Natural killer cell treated with Interleukin-12 subunit alpha and Interleukin-12 subunit beta and Interleukin-15 and Interleukin-18, amount 100 ng/mL, for 72 hours (primary cell): ENCODE data around the gene MRPS5. TPM values are rescaled to one million over a fixed set of nuclear protein-coding genes. Genes with fewer than 3 reads are reported as not detected.
"Not testable (repeated sequence)": the region's sequence is repeated elsewhere in the genome, so short reads cannot be mapped to it uniquely, and the experiment has no call there.

ENCODE experiments used
- ATAC-seq, 2 donors: fragments of 150-1000 bp; cut with Tn5 transposase in 1 of 2; sonication (Bioruptor Pico), chemical (Tn5 transposase) in 1 of 2; 2 replicates each; pipeline ENCODE4 v1.10.0; 2021
- DNase-seq: peaks from one replicate; pipeline ENCODE4 v3.0.0; 2022; ENCODE audit warnings: low spot score
- H3K27ac Mint-ChIP-seq, 2 donors: 1 replicate in 1 of 2; 2 replicates in 1 of 2; pipeline ENCODE4 v1.8.0; 2022; ENCODE audit warnings: mixed read lengths in 2 of 2, mild to moderate bottlenecking in 1 of 2, moderate library complexity in 1 of 2
- H3K27me3 Mint-ChIP-seq, 2 donors: 1 replicate in 1 of 2; 2 replicates in 1 of 2; pipeline ENCODE4 v1.8.0; 2022; ENCODE audit warnings: mixed read lengths in 2 of 2
- H3K36me3 Mint-ChIP-seq: one replicate; pipeline ENCODE4 v1.8.0; 2022; ENCODE audit warnings: mixed read lengths
- H3K4me1 Mint-ChIP-seq, 2 donors: 1 replicate in 1 of 2; 2 replicates in 1 of 2; pipeline ENCODE4 v1.8.0; 2022; ENCODE audit warnings: low read depth in 2 of 2, mixed read lengths in 2 of 2, mild to moderate bottlenecking in 1 of 2
- H3K4me3 Mint-ChIP-seq: one replicate; pipeline ENCODE4 v1.8.0; 2022; ENCODE audit warnings: mixed read lengths
- H3K9me3 Mint-ChIP-seq: 2 replicates; pipeline ENCODE4 v1.8.0; 2022; ENCODE audit warnings: mixed read lengths
- total RNA-seq, 2 donors: library from RNA; stranded (reverse); gene quantifications; one replicate each; pipeline ENCODE4 v1.2.3, GENCODE V29; 2022

MRPS5 gene
- total RNA-seq, 2 donors from 2014 or later = 61.5 to 76.0 TPM

GRCh38 chr2:95115418-95115817 lies 6.2 kb downstream of the MRPS5 start:
- peak; percentile 73 for DNase-seq
- no peak overlapping the region for H3K27ac Mint-ChIP-seq
- ATAC-seq = peak; percentile 91
- peaks cover 30 to 32% of the 10 kb centered on the region in 2 donors for H3K4me1 Mint-ChIP-seq
- peaks cover 20% of the 10 kb centered on the region for H3K36me3 Mint-ChIP-seq
- peak overlapping the region; percentile 8 for H3K4me3 Mint-ChIP-seq
- no peaks in the 10 kb centered on the region for H3K9me3 Mint-ChIP-seq
- H3K27me3 Mint-ChIP-seq = no peaks in the 10 kb centered on the region

- Mint-ChIP-seq H3K27ac (no peak overlapping the region), H3K36me3 (peaks cover 20% of the 10 kb centered on the region), H3K4me3 (no peak overlapping the region), H3K27me3 (no peaks in the 10 kb centered on the region), H3K9me3 (no peaks in the 10 kb centered on the region), H3K4me1 (peaks cover 14 to 15% of the 10 kb centered on the region in 2 donors)
- DNase-seq (no peak), ATAC-seq (no peak)
Observed at GRCh38 chr2:95113464-95113863, 8.1 kb downstream of the MRPS5 start.

GRCh38 chr2:95110395-95110794 lies 11.2 kb downstream of the MRPS5 start:
- Mint-ChIP-seq H3K4me3 (no peak overlapping the region), H3K27me3 (no peaks in the 10 kb centered on the region), H3K9me3 (no peaks in the 10 kb centered on the region), H3K36me3 (peaks cover 30% of the 10 kb centered on the region), H3K27ac (no peak overlapping the region), H3K4me1 (peaks cover 6 to 8% of the 10 kb centered on the region in 2 donors)
- no peak for DNase-seq
- no peak for ATAC-seq

- no peak for DNase-seq
- Mint-ChIP-seq H3K27ac (no peak overlapping the region), H3K4me3 (no peak overlapping the region), H3K36me3 (peaks cover 31% of the 10 kb centered on the region), H3K9me3 (no peaks in the 10 kb centered on the region), H3K4me1 (peaks cover 3 to 6% of the 10 kb centered on the region in 2 donors), H3K27me3 (no peaks in the 10 kb centered on the region)
- no peak for ATAC-seq
Observed at GRCh38 chr2:95109260-95109659, 12.3 kb downstream of the MRPS5 start.

- peaks cover 36% of the 10 kb centered on the region for H3K36me3 Mint-ChIP-seq
- H3K4me3 Mint-ChIP-seq = no peak overlapping the region
- peaks cover 3 to 6% of the 10 kb centered on the region in 2 donors for H3K4me1 Mint-ChIP-seq
- no peaks in the 10 kb centered on the region for H3K27me3 Mint-ChIP-seq
- H3K9me3 Mint-ChIP-seq = no peaks in the 10 kb centered on the region
- DNase-seq (no peak), ATAC-seq (no peak)
- no peak overlapping the region for H3K27ac Mint-ChIP-seq
Observed at GRCh38 chr2:95106081-95106480, 15.5 kb downstream of the MRPS5 start.

- Mint-ChIP-seq H3K27me3 (no peaks in the 10 kb centered on the region), H3K9me3 (no peaks in the 10 kb centered on the region), H3K4me1 (peaks cover 3 to 6% of the 10 kb centered on the region in 2 donors), H3K27ac (no peak overlapping the region), H3K36me3 (peaks cover 37% of the 10 kb centered on the region), H3K4me3 (no peak overlapping the region)
- ATAC-seq (no peak), DNase-seq (no peak)
Observed at GRCh38 chr2:95104606-95105005, 17.0 kb downstream of the MRPS5 start.

- H3K4me1 Mint-ChIP-seq = peaks cover 15 to 20% of the 10 kb centered on the region in 2 donors
- no peak for ATAC-seq
- H3K27ac Mint-ChIP-seq = no peak overlapping the region
- no peaks in the 10 kb centered on the region for H3K27me3 Mint-ChIP-seq
- no peak for DNase-seq
- no peak overlapping the region for H3K4me3 Mint-ChIP-seq
- H3K9me3 Mint-ChIP-seq = no peaks in the 10 kb centered on the region
- H3K36me3 Mint-ChIP-seq = peaks cover 49% of the 10 kb centered on the region
Observed at GRCh38 chr2:95099910-95100309, 21.7 kb downstream of the MRPS5 start.

GRCh38 chr2:95098273-95098672 lies 23.3 kb downstream of the MRPS5 start:
- H3K4me3 Mint-ChIP-seq = not testable (repeated sequence)
- peaks cover 23 to 24% of the 10 kb centered on the region in 2 donors for H3K4me1 Mint-ChIP-seq

GRCh38 chr2:95091885-95092555 lies 29.6 kb downstream of the MRPS5 start:
- Mint-ChIP-seq H3K4me1 (peaks cover 22 to 23% of the 10 kb centered on the region in 2 donors), H3K27ac (no peak overlapping the region), H3K4me3 (no peak overlapping the region), H3K36me3 (peaks cover 31% of the 10 kb centered on the region), H3K27me3 (no peaks in the 10 kb centered on the region), H3K9me3 (no peaks in the 10 kb centered on the region)
- DNase-seq (no peak), ATAC-seq (peak in 1 of 2 donors; percentile 27)

More at GRCh38 chr2:95098273-95098672, 23.3 kb downstream of the MRPS5 start:
- H3K9me3 Mint-ChIP-seq, H3K27ac Mint-ChIP-seq, H3K27me3 Mint-ChIP-seq, ATAC-seq, DNase-seq: not testable (repeated sequence)
- peaks cover 48% of the 10 kb centered on the region for H3K36me3 Mint-ChIP-seq

GRCh38 chr2:95087379-95087778 lies 34.2 kb downstream of the MRPS5 start:
- no peak overlapping the region for H3K4me3 Mint-ChIP-seq

GRCh38 chr2:95086017-95086416 lies 35.6 kb downstream of the MRPS5 start:
- no peak for ATAC-seq
- DNase-seq = no peak
- no peaks in the 10 kb centered on the region for H3K4me1 Mint-ChIP-seq
- H3K4me3 Mint-ChIP-seq = no peak overlapping the region
- H3K9me3 Mint-ChIP-seq = no peaks in the 10 kb centered on the region
- H3K27me3 Mint-ChIP-seq = no peaks in the 10 kb centered on the region
- peaks cover 21% of the 10 kb centered on the region for H3K36me3 Mint-ChIP-seq
- H3K27ac Mint-ChIP-seq = no peak overlapping the region

More at GRCh38 chr2:95087379-95087778, 34.2 kb downstream of the MRPS5 start:
- ATAC-seq (no peak), DNase-seq (no peak)
- Mint-ChIP-seq H3K27me3 (no peaks in the 10 kb centered on the region), H3K4me1 (no peaks in the 10 kb centered on the region), H3K36me3 (peaks cover 21% of the 10 kb centered on the region), H3K27ac (no peak overlapping the region), H3K9me3 (no peaks in the 10 kb centered on the region)

GRCh38 chr2:95082477-95082876 lies 39.1 kb downstream of the MRPS5 start:
- no peak overlapping the region for H3K27ac Mint-ChIP-seq
- ATAC-seq = no peak
- no peaks in the 10 kb centered on the region for H3K9me3 Mint-ChIP-seq
- H3K27me3 Mint-ChIP-seq = peaks cover 0 to 8% of the 10 kb centered on the region in 2 donors
- DNase-seq = no peak
- H3K4me1 Mint-ChIP-seq = peaks cover 0 to 5% of the 10 kb centered on the region in 2 donors
- H3K4me3 Mint-ChIP-seq = no peak overlapping the region
- peaks cover 20% of the 10 kb centered on the region for H3K36me3 Mint-ChIP-seq

GRCh38 chr2:95079199-95079683 lies 42.4 kb downstream of the MRPS5 start:
- H3K36me3 Mint-ChIP-seq = no peaks in the 10 kb centered on the region
- DNase-seq = no peak
- H3K4me3 Mint-ChIP-seq = no peak overlapping the region
- ATAC-seq = peak in 1 of 2 donors; percentile 60
- H3K4me1 Mint-ChIP-seq = peaks cover 0 to 11% of the 10 kb centered on the region in 2 donors
- no peak overlapping the region for H3K27ac Mint-ChIP-seq
- H3K9me3 Mint-ChIP-seq = no peaks in the 10 kb centered on the region
- peaks cover 0 to 13% of the 10 kb centered on the region in 2 donors for H3K27me3 Mint-ChIP-seq

GRCh38 chr2:95077861-95078603 lies 43.6 kb downstream of the MRPS5 start:
- Mint-ChIP-seq H3K4me1 (peaks cover 0 to 11% of the 10 kb centered on the region in 2 donors), H3K27me3 (peaks cover 0 to 13% of the 10 kb centered on the region in 2 donors), H3K36me3 (no peaks in the 10 kb centered on the region), H3K27ac (no peak overlapping the region), H3K9me3 (no peaks in the 10 kb centered on the region), H3K4me3 (no peak overlapping the region)
- ATAC-seq (no peak), DNase-seq (no peak)
